Measurements from ENCODE around the gene BANK1. TPM values are rescaled to one million over a fixed set of nuclear protein-coding genes. Genes with fewer than 3 reads are reported as not detected.

BANK1 gene
- total RNA-seq, 1 donor from 2014 or later = 5.3 TPM

- no peak for DNase-seq (ENCODE audit: low spot score)
- ATAC-seq = no peak
- intact Hi-C loops (cut with DNase I) = no loop called here
These were observed 16.4 kb downstream of the BANK1 start for GRCh38 chr4:101806914-101807313.

- no peak for DNase-seq (ENCODE audit: low spot score)
- intact Hi-C loops (cut with DNase I) = no loop called here
- no peak for ATAC-seq
These were observed 16.8 kb downstream of the BANK1 start for GRCh38 chr4:101807351-101807750.

GRCh38 chr4:101813604-101814003 is 23.1 kb downstream of the BANK1 start:
- ATAC-seq (no peak), DNase-seq (ENCODE audit: low spot score) (no peak)
- intact Hi-C loops (cut with DNase I) = no loop called here

GRCh38 chr4:101818362-101818761 is 27.8 kb downstream of the BANK1 start:
- no peak for ATAC-seq
- DNase-seq (ENCODE audit: low spot score) = no peak
- intact Hi-C loops (cut with DNase I) = no loop called here

- ATAC-seq (no peak), DNase-seq (ENCODE audit: low spot score) (no peak)
- intact Hi-C loops (cut with DNase I) = no loop called here
These were observed 33.3 kb downstream of the BANK1 start for GRCh38 chr4:101823864-101824263.

GRCh38 chr4:101824500-101824899 is 34.0 kb downstream of the BANK1 start:
- ATAC-seq (no peak), DNase-seq (ENCODE audit: low spot score) (no peak)
- intact Hi-C loops (cut with DNase I) = no loop called here

GRCh38 chr4:101825953-101826352 is 35.4 kb downstream of the BANK1 start:
- ATAC-seq = no peak
- intact Hi-C loops (cut with DNase I) = no loop called here
- DNase-seq (ENCODE audit: low spot score) = no peak

GRCh38 chr4:101831816-101832215 is 41.3 kb downstream of the BANK1 start:
- no peak for DNase-seq (ENCODE audit: low spot score)

GRCh38 chr4:101833480-101833879 is 43.0 kb downstream of the BANK1 start:
- intact Hi-C loops (cut with DNase I) = no loop called here
- ATAC-seq (no peak), DNase-seq (ENCODE audit: low spot score) (no peak)

More at GRCh38 chr4:101831816-101832215, 41.3 kb downstream of the BANK1 start:
- no peak for ATAC-seq
- intact Hi-C loops (cut with DNase I) = no loop called here

- intact Hi-C loops (cut with DNase I) = no loop called here
- peak; percentile 68 for DNase-seq (ENCODE audit: low spot score)
- ATAC-seq = peak; percentile 81
These were observed 44.8 kb downstream of the BANK1 start for GRCh38 chr4:101835121-101835904.

GRCh38 chr4:101843054-101843453 is 52.5 kb downstream of the BANK1 start:
- DNase-seq (ENCODE audit: low spot score) (no peak), ATAC-seq (no peak)
- intact Hi-C loops (cut with DNase I) = no loop called here

GRCh38 chr4:101846550-101846949 is 56.0 kb downstream of the BANK1 start:
- ATAC-seq = no peak
- intact Hi-C loops (cut with DNase I) = no loop called here
- DNase-seq (ENCODE audit: low spot score) = no peak

GRCh38 chr4:101850698-101851097 is 60.2 kb downstream of the BANK1 start:
- intact Hi-C loops (cut with DNase I) = no loop called here
- DNase-seq (ENCODE audit: low spot score) = no peak
- no peak for ATAC-seq

- intact Hi-C loops (cut with DNase I) = no loop called here
- no peak for ATAC-seq
- DNase-seq (ENCODE audit: low spot score) = no peak
These were observed 61.1 kb downstream of the BANK1 start for GRCh38 chr4:101851672-101852071.

GRCh38 chr4:101853028-101853427 is 62.5 kb downstream of the BANK1 start:
- no peak for ATAC-seq
- intact Hi-C loops (cut with DNase I) = no loop called here

GRCh38 chr4:101853691-101854090 is 63.2 kb downstream of the BANK1 start:
- intact Hi-C loops (cut with DNase I) = no loop called here
- ATAC-seq (no peak), DNase-seq (ENCODE audit: low spot score) (no peak)

More at GRCh38 chr4:101853028-101853427, 62.5 kb downstream of the BANK1 start:
- DNase-seq (ENCODE audit: low spot score) = no peak

- no peak for DNase-seq (ENCODE audit: low spot score)
- no peak for ATAC-seq
- intact Hi-C loops (cut with DNase I) = no loop called here
These were observed 64.7 kb downstream of the BANK1 start for GRCh38 chr4:101855239-101855638.

- DNase-seq (ENCODE audit: low spot score) (no peak), ATAC-seq (no peak)
- intact Hi-C loops (cut with DNase I) = no loop called here
These were observed 65.6 kb downstream of the BANK1 start for GRCh38 chr4:101856149-101856548.

GRCh38 chr4:101857176-101857575 is 66.6 kb downstream of the BANK1 start:
- intact Hi-C loops (cut with DNase I) = no loop called here
- ATAC-seq (no peak), DNase-seq (ENCODE audit: low spot score) (no peak)

- no peak for DNase-seq (ENCODE audit: low spot score)
- intact Hi-C loops (cut with DNase I) = no loop called here
- ATAC-seq = no peak
These were observed 68.1 kb downstream of the BANK1 start for GRCh38 chr4:101858641-101859040.

GRCh38 chr4:101862595-101862994 is 72.1 kb downstream of the BANK1 start:
- intact Hi-C loops (cut with DNase I) = no loop called here
- ATAC-seq (no peak), DNase-seq (ENCODE audit: low spot score) (no peak)
